GM18505 (cell line): Measurements from ENCODE around the gene LCP1.
"Not testable (repeated sequence)": the region's sequence is repeated elsewhere in the genome, so short reads cannot be mapped to it uniquely, and the experiment has no call there.

Source experiments
- ATAC-seq: cut with Tn5 transposase; IDR thresholded peaks from one replicate; pipeline ENCODE4 v1.9.1; 2021; ENCODE audit not compliant: unreplicated experiment
- POLR2A ChIP-seq: IDR thresholded peaks from 4 replicates; pipeline ENCODE4 v1.6.1; 2011; ENCODE audit warnings: borderline replicate concordance; ENCODE audit not compliant: insufficient read depth, insufficient read length; ENCODE audit errors: extremely low read depth

Gene LCP1

DNA sequence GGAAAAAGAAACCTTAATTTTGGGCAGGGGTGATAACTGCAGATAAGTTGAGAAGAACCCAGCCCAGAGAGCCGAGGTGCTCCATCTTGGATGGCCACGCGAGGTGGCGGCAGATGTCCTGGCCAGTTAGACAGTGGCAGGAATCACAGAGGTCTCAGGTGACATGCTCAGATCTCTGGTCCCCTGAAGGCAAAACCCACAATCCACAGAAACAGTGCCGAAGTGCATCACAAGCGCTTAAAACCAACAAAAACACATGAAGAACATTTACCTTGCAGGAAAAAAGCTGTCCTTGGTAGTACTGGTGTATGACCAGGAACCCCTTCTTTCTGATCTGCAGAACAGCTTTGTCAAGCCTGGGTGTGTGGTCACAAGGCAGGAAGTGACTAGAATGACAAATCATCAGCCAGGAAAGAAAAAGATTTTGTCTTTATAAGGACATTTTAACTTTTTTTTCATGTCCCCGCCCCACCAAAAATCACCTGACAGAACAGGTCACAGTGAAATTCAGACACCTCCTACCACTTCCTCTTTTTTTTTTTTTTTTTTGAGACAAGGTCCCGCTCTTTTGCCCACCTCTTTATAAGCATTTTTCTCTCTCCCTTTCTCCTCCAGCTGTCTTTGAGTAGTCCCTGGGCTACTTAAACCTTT lies at the start of gene LCP1:
LCP1 (minus strand) TSS at position 338 of the 651 bp plus-strand sequence. CDS start 22,515 bp downstream, outside the sequence.
- ATAC-seq = peak; percentile 54
- peak; percentile 99 for TF ChIP-seq POLR2A

GRCh38 chr13:46229251-46229650 lies 47.3 kb upstream of the LCP1 start:
- no peak for ATAC-seq

GRCh38 chr13:46220234-46220633 lies 38.3 kb upstream of the LCP1 start:
- not testable (repeated sequence) for ATAC-seq

More at GRCh38 chr13:46229251-46229650, 47.3 kb upstream of the LCP1 start:
- no peak for TF ChIP-seq POLR2A

- ATAC-seq = not testable (repeated sequence)
Measured at GRCh38 chr13:46214741-46215140, 32.8 kb upstream of the LCP1 start.

DNA sequence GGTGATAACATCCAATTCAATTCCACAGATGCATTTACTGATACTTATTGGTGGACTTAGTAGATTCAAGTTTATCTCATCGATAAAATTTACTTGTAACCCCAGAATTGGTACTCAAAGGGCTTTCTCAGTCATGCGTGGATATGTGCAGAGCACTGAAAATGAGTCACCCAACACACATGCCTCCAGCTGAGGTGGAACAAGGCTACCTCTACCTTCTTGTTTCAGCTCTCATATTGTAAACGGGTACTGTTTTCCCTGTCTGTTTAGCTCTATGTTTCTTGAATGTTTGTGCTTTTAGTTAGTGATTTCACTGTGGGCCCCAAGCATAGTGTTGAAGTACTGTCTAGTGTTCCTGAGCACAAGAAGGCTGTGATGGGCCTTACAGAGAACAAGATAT lies 31.3 kb upstream of the LCP1 start:
- no peak for TF ChIP-seq POLR2A
- no peak for ATAC-seq

- ATAC-seq = peak; percentile 95
- peak; percentile 52 for TF ChIP-seq POLR2A
Measured at GRCh38 chr13:46211483-46212351, 29.7 kb upstream of the LCP1 start, which contains the start of gene LRRC63. Gene LRRC63, plus strand, starts transcription at chr13:46211928. Its CDS starts 1,107 bp downstream, at chr13:46213035.

DNA sequence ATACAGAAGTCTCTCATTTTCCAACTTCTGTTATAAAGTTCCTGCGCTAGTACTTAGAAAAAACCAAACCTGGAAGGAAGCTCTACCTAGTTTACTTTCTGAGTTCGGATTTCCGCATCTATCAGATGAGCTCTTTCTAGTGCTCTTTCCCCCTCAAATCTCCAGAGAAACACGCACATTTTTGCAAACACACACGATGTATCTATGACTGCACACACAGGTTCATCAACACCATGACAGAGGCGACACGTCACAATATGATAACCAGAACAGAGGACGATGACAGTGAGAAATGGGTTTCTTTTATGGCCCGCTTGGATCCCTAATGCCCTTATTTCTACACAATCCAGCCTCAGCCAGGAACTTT lies 29.1 kb upstream of the LCP1 start:
- ATAC-seq = peak; percentile 20
- no peak for TF ChIP-seq POLR2A

- ATAC-seq = no peak
Measured at GRCh38 chr13:46210362-46211083, 28.5 kb upstream of the LCP1 start.

GRCh38 chr13:46207828-46208227 lies 25.9 kb upstream of the LCP1 start:
- no peak for TF ChIP-seq POLR2A
- ATAC-seq = no peak

More at GRCh38 chr13:46210362-46211083, 28.5 kb upstream of the LCP1 start:
- no peak for TF ChIP-seq POLR2A

- no peak for TF ChIP-seq POLR2A
- no peak for ATAC-seq
Measured at GRCh38 chr13:46206143-46206542, 24.2 kb upstream of the LCP1 start.

DNA sequence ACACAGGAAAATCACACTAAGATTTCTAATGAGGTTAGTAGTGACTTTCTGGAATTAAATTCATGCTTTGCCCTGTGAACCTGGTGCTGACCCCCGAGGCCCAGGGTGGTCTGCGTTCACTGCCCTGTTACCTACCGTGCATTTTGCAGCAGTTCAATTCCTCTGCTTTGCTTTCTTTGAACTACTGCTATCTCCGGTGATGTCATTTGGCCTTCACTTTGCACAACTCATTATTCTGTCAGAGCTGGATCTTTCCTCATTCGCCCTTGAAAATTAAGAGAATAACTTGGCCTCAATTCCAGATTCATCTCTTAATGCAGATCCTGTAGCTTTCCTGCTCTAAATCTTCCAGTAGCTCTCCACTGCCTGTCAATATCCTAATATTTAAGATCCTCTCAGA lies 21.0 kb upstream of the LCP1 start:
- ATAC-seq = no peak
- TF ChIP-seq POLR2A = no peak

- no peak for ATAC-seq
- TF ChIP-seq POLR2A = no peak
Measured at GRCh38 chr13:46202188-46202795, 20.3 kb upstream of the LCP1 start.

- ATAC-seq = no peak
- TF ChIP-seq POLR2A = no peak
Measured at GRCh38 chr13:46198696-46199193, 16.8 kb upstream of the LCP1 start.
